ENCODE results near the gene UBAP1. TPM values are rescaled to one million over a fixed set of nuclear protein-coding genes. Genes with fewer than 3 reads are reported as not detected.
"Not testable (repeated sequence)": the region's sequence is repeated elsewhere in the genome, so short reads cannot be mapped to it uniquely, and the experiment has no call there.

Gene UBAP1
- total RNA-seq, 2 experiments from 2014 or later: 36.3 to 36.5 TPM

GRCh38 chr9:34197286-34197685, 18.4 kb downstream of the UBAP1 start:
- H3K4me3 Mint-ChIP-seq; H3K27me3 Mint-ChIP-seq; DNase-seq; POLR2A ChIA-PET; H3K9me3 Mint-ChIP-seq; ATAC-seq (ENCODE audit: low read depth); H3K27ac Mint-ChIP-seq: not testable (repeated sequence)
- Mint-ChIP-seq H3K4me1 (peaks cover 18% of the 10 kb centered on the region), H3K36me3 (peaks cover 17% of the 10 kb centered on the region)

GRCh38 chr9:34197756-34198711, 19.2 kb downstream of the UBAP1 start:
- Mint-ChIP-seq H3K36me3 (peaks cover 17% of the 10 kb centered on the region), H3K9me3 (no peaks in the 10 kb centered on the region), H3K27ac (no peak overlapping the region), H3K27me3 (no peaks in the 10 kb centered on the region), H3K4me3 (no peak overlapping the region), H3K4me1 (peaks cover 15% of the 10 kb centered on the region)
- DNase-seq (no peak), ATAC-seq (ENCODE audit: low read depth) (no peak)
- POLR2A ChIA-PET: no interaction called here

GRCh38 chr9:34200092-34200491, 21.2 kb downstream of the UBAP1 start:
- Mint-ChIP-seq H3K36me3 (peaks cover 20% of the 10 kb centered on the region), H3K27ac (no peak overlapping the region), H3K9me3 (no peaks in the 10 kb centered on the region), H3K4me1 (peaks cover 12% of the 10 kb centered on the region), H3K27me3 (no peaks in the 10 kb centered on the region), H3K4me3 (no peak overlapping the region)
- ATAC-seq (ENCODE audit: low read depth) (no peak), DNase-seq (no peak)
- POLR2A ChIA-PET: no interaction called here

- peaks cover 10% of the 10 kb centered on the region for H3K4me1 Mint-ChIP-seq
- H3K9me3 Mint-ChIP-seq: no peaks in the 10 kb centered on the region
- H3K27me3 Mint-ChIP-seq: no peaks in the 10 kb centered on the region
- H3K36me3 Mint-ChIP-seq: peaks cover 16% of the 10 kb centered on the region
- DNase-seq (no peak), ATAC-seq (ENCODE audit: low read depth) (no peak)
- POLR2A ChIA-PET: interaction anchor here (0.7 kb wide), 1 partner anchor 73 kb away, joined by 3 read pairs; no protein-coding TSS in a partner anchor
- no peak overlapping the region for H3K4me3 Mint-ChIP-seq
- no peak overlapping the region for H3K27ac Mint-ChIP-seq
Observed at GRCh38 chr9:34203275-34203991, 24.6 kb downstream of the UBAP1 start.

GRCh38 chr9:34203992-34204635, 25.3 kb downstream of the UBAP1 start:
- POLR2A ChIA-PET: interaction anchor here (0.7 kb wide), 1 partner anchor 72 kb away, joined by 3 read pairs; no protein-coding TSS in a partner anchor
- no peak for ATAC-seq (ENCODE audit: low read depth)
- no peak overlapping the region for H3K27ac Mint-ChIP-seq
- peaks cover 8% of the 10 kb centered on the region for H3K4me1 Mint-ChIP-seq
- no peak overlapping the region for H3K4me3 Mint-ChIP-seq
- H3K27me3 Mint-ChIP-seq: no peaks in the 10 kb centered on the region
- peaks cover 17% of the 10 kb centered on the region for H3K36me3 Mint-ChIP-seq
- no peaks in the 10 kb centered on the region for H3K9me3 Mint-ChIP-seq
- no peak for DNase-seq

GRCh38 chr9:34205102-34205501, 26.3 kb downstream of the UBAP1 start:
- peaks cover 8% of the 10 kb centered on the region for H3K4me1 Mint-ChIP-seq
- H3K27ac Mint-ChIP-seq: no peak overlapping the region
- POLR2A ChIA-PET: no interaction called here
- ATAC-seq (ENCODE audit: low read depth) (no peak), DNase-seq (no peak)
- H3K4me3 Mint-ChIP-seq: no peak overlapping the region
- peaks cover 24% of the 10 kb centered on the region for H3K36me3 Mint-ChIP-seq
- H3K27me3 Mint-ChIP-seq: no peaks in the 10 kb centered on the region
- no peaks in the 10 kb centered on the region for H3K9me3 Mint-ChIP-seq

GRCh38 chr9:34206561-34206960, 27.7 kb downstream of the UBAP1 start:
- peaks cover 22% of the 10 kb centered on the region for H3K36me3 Mint-ChIP-seq
- H3K4me3 Mint-ChIP-seq: no peak overlapping the region
- ATAC-seq (ENCODE audit: low read depth) (no peak), DNase-seq (no peak)
- no peak overlapping the region for H3K27ac Mint-ChIP-seq
- no peaks in the 10 kb centered on the region for H3K9me3 Mint-ChIP-seq
- no peaks in the 10 kb centered on the region for H3K27me3 Mint-ChIP-seq
- H3K4me1 Mint-ChIP-seq: peaks cover 7% of the 10 kb centered on the region
- POLR2A ChIA-PET: interaction anchor here (0.7 kb wide), 2 partner anchors 15 to 316 kb away, joined by 3 to 4 read pairs; partner anchors contain the start of gene ENHO

GRCh38 chr9:34211395-34211794, 32.6 kb downstream of the UBAP1 start:
- no peaks in the 10 kb centered on the region for H3K4me1 Mint-ChIP-seq
- POLR2A ChIA-PET: no interaction called here

GRCh38 chr9:34214354-34215000, 35.6 kb downstream of the UBAP1 start:
- H3K36me3 Mint-ChIP-seq: peaks cover 13% of the 10 kb centered on the region
- H3K27ac Mint-ChIP-seq; DNase-seq; H3K9me3 Mint-ChIP-seq; H3K27me3 Mint-ChIP-seq; H3K4me1 Mint-ChIP-seq; POLR2A ChIA-PET; ATAC-seq (ENCODE audit: low read depth); H3K4me3 Mint-ChIP-seq: not testable (repeated sequence)

More at GRCh38 chr9:34211395-34211794, 32.6 kb downstream of the UBAP1 start:
- ATAC-seq (ENCODE audit: low read depth): no peak
- no peak for DNase-seq
- no peak overlapping the region for H3K4me3 Mint-ChIP-seq
- H3K36me3 Mint-ChIP-seq: peaks cover 18% of the 10 kb centered on the region
- H3K9me3 Mint-ChIP-seq: no peaks in the 10 kb centered on the region
- no peak overlapping the region for H3K27ac Mint-ChIP-seq
- H3K27me3 Mint-ChIP-seq: no peaks in the 10 kb centered on the region

- ATAC-seq (ENCODE audit: low read depth) (no peak), DNase-seq (no peak)
- POLR2A ChIA-PET: no interaction called here
- Mint-ChIP-seq H3K4me1 (peaks cover 3% of the 10 kb centered on the region), H3K27ac (no peak overlapping the region), H3K36me3 (peaks cover 13% of the 10 kb centered on the region), H3K9me3 (no peaks in the 10 kb centered on the region), H3K27me3 (no peaks in the 10 kb centered on the region), H3K4me3 (no peak overlapping the region)
Observed at GRCh38 chr9:34216325-34216724, 37.5 kb downstream of the UBAP1 start.

- DNase-seq; H3K4me1 Mint-ChIP-seq; H3K4me3 Mint-ChIP-seq; POLR2A ChIA-PET; H3K27me3 Mint-ChIP-seq; H3K9me3 Mint-ChIP-seq; ATAC-seq (ENCODE audit: low read depth); H3K27ac Mint-ChIP-seq: not testable (repeated sequence)
- peaks cover 15% of the 10 kb centered on the region for H3K36me3 Mint-ChIP-seq
Observed at GRCh38 chr9:34217015-34217414, 38.2 kb downstream of the UBAP1 start.

GRCh38 chr9:34218446-34218845, 39.6 kb downstream of the UBAP1 start:
- DNase-seq (no peak), ATAC-seq (ENCODE audit: low read depth) (no peak)
- Mint-ChIP-seq H3K36me3 (peaks cover 12% of the 10 kb centered on the region), H3K27ac (no peak overlapping the region), H3K27me3 (no peaks in the 10 kb centered on the region), H3K4me3 (no peak overlapping the region), H3K4me1 (peaks cover 3% of the 10 kb centered on the region), H3K9me3 (no peaks in the 10 kb centered on the region)
- POLR2A ChIA-PET: no interaction called here

GRCh38 chr9:34219421-34219820, 40.6 kb downstream of the UBAP1 start:
- H3K4me3 Mint-ChIP-seq: no peak overlapping the region
- H3K9me3 Mint-ChIP-seq: no peaks in the 10 kb centered on the region
- DNase-seq: no peak
- no peak for ATAC-seq (ENCODE audit: low read depth)
- POLR2A ChIA-PET: no interaction called here
- H3K27ac Mint-ChIP-seq: no peak overlapping the region
- peaks cover 3% of the 10 kb centered on the region for H3K4me1 Mint-ChIP-seq
- H3K27me3 Mint-ChIP-seq: no peaks in the 10 kb centered on the region
- peaks cover 11% of the 10 kb centered on the region for H3K36me3 Mint-ChIP-seq
